ENCODE measurements around the gene RNASEH2C.
"Not testable (repeated sequence)": the region's sequence is repeated elsewhere in the genome, so short reads cannot be mapped to it uniquely, and the experiment has no call there.

The RNASEH2C gene

DNA sequence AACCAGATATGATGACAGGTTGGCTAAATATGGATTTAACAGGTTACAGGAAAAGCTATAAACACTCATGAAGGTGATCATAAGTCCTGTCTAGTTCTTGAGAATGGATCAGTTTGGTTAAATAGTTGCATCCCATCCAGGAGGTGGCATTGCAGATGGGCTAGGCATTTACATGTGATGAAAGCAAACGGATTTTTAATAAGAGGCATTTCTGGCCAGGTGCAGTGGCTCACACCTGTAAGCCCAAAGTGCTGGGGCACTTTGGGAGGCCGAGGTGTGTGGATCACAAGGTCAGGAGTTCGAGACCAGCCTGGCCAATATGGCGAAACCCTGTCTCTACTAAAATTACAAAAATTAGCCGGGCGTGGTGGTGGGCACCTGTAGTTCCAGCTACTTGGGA lies 37.1 kb downstream of the RNASEH2C start:
- DNase-seq (ENCODE audit: low read depth) = not testable (repeated sequence)

DNA sequence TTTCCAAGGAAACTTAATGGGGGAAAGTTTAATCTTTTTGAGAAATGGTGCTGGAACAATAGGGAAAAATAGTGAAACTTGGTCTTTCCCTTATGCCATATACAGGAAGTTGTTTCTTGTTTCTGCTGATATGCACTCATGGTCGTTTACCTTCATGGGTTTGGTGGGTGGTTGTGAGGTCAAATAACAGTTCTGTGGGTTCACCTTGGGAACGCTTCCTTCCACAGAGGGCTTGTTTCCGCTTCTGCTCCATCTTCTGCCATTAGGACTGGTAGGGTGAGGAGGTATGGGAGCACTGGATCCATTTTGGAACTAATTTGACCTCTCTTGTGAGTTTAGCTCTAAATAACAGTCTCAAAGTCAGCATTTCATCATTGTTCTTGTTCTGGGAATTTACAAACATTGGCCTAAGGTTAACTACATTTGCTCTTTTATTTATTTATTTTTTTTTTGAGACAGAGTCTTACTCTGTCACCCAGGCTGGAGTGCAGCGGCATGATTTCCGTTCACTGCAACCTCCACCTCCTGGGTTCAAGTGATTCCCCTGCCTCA lies 40.3 kb downstream of the RNASEH2C start:
- no peak for DNase-seq (ENCODE audit: low read depth)

DNA sequence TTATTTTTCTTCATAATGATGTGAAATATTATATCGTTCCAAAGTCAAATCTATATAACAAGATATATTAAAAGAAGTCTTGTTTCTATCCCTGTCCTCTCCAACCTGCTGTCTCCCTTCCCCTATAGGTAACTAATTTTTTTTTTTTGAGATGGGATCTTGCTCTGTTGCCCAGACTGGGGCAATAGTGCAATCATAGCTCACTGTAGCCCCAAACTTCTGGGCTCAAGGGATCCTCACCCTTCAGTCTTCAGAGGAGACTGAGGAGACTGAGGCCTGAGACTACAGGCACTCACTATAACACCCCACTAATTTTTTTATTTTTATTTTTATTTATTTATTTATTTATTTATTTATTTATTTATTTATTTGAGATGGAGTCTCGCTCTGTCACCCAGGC lies 47.6 kb downstream of the RNASEH2C start:
- no peak for DNase-seq (ENCODE audit: low read depth)

DNA sequence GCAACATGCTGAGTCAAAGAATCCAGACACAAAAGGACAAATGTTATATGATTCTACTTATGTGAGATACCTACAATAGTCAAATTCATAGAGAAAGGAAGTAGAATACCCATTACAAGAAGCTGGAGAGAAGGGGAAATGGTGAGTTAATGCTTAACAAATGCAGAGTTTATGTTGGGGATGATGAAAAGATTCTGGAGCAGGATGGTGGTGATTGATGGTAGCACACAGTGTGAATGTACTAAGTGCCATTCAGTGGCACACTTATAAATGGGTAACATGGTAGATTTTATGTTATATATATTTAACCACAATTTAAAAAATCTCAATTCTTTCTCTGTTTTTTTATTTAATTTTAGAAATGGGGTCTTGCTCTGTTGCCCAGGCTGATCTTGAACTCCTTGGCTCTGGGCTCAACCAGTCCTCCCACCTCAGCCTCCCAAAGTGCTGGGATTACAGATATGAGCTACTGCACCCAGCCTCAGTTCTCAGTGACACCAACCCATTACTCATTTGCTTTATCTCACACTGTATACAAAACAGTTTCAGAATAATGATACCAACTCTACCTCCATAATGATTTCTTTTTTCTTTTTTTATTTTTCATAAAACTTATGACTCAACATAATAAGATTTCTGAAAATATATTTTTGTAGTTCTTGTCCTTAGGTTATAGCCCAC lies 48.3 kb downstream of the RNASEH2C start:
- no peak for DNase-seq (ENCODE audit: low read depth)
